Measurements from ENCODE around the gene TVP23A. TPM values are rescaled to one million over a fixed set of nuclear protein-coding genes. Genes with fewer than 3 reads are reported as not detected.

Gene TVP23A
- total and polyA plus RNA-seq, 2 experiments from 2014 or later: 2.0 to 2.1 TPM

- H3K4me1 ChIP-seq (ENCODE audit: low read depth): no peaks in the 10 kb centered on the region
- H3K36me3 ChIP-seq: no peaks in the 10 kb centered on the region
- no peak overlapping the region for H3K4me3 ChIP-seq
- TF ChIP-seq, protein P1, sequence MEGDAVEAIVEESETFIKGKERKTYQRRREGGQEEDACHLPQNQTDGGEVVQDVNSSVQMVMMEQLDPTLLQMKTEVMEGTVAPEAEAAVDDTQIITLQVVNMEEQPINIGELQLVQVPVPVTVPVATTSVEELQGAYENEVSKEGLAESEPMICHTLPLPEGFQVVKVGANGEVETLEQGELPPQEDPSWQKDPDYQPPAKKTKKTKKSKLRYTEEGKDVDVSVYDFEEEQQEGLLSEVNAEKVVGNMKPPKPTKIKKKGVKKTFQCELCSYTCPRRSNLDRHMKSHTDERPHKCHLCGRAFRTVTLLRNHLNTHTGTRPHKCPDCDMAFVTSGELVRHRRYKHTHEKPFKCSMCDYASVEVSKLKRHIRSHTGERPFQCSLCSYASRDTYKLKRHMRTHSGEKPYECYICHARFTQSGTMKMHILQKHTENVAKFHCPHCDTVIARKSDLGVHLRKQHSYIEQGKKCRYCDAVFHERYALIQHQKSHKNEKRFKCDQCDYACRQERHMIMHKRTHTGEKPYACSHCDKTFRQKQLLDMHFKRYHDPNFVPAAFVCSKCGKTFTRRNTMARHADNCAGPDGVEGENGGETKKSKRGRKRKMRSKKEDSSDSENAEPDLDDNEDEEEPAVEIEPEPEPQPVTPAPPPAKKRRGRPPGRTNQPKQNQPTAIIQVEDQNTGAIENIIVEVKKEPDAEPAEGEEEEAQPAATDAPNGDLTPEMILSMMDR (IDR thresholded peaks at IDR 0.05; ENCODE audit: low read depth, low read length): no peak
- H3K9me3 ChIP-seq (ENCODE audit: low read depth): no peaks in the 10 kb centered on the region
- DNase-seq (ENCODE audit: low read depth in 1 of 2, low spot score in 1 of 2): peak in 1 of 2 donors; percentile 97
- H3K27me3 ChIP-seq: no peaks in the 10 kb centered on the region
- no peak overlapping the region for H3K27ac ChIP-seq
These were observed 10.3 kb upstream of the TVP23A start for GRCh38 chr16:10828851-10829366.

- no peaks in the 10 kb centered on the region for H3K4me1 ChIP-seq (ENCODE audit: low read depth)
- H3K36me3 ChIP-seq: no peaks in the 10 kb centered on the region
- no peaks in the 10 kb centered on the region for H3K9me3 ChIP-seq (ENCODE audit: low read depth)
- peak in 1 of 2 donors; percentile 95 for DNase-seq (ENCODE audit: low read depth in 1 of 2, low spot score in 1 of 2)
- H3K4me3 ChIP-seq: no peak overlapping the region
- H3K27ac ChIP-seq: no peak overlapping the region
- TF ChIP-seq, protein P1 (IDR thresholded peaks at IDR 0.05; ENCODE audit: low read depth, low read length): no peak
- H3K27me3 ChIP-seq: no peaks in the 10 kb centered on the region
These were observed 9.2 kb upstream of the TVP23A start for GRCh38 chr16:10827691-10828341.

DNA sequence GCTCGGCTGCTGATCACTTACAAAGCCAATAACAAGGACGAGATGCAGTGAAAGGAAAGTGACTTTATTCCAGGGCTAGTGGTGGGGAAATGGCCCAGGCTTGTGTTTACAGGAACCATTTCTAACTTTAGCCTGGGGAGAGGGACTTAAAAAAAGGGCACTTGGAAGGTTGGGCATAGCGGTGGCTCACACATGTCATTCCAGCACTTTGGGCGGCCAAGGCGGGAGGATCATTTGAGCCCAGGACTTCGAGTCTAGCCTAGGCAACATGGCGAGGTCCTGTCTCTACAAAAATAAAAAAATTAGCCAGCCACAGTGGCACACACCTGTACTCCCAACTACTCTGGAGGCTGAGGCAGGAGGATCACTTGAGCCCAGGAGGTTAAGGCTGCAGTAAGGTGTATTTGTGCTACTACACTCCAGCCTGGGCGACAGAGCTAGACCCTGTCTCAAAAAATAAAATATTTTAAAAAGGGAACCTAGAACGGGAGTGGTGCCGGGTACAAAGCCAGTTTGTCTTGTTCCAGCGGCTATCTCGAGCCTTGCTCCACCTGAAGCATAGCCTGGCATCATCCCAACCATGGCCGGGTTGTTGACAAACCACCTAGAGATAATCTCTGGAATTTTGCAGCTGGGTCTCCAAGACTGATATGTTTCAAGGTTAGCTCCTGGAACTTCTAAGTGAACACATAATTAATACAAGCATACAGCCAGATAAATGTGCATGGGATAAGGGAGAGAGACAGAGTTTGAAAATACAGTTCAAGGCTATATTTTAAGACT lies 5.7 kb upstream of the TVP23A start:
- H3K9me3 ChIP-seq (ENCODE audit: low read depth): no peaks in the 10 kb centered on the region
- no peak overlapping the region for H3K4me3 ChIP-seq
- TF ChIP-seq, protein P1 (IDR thresholded peaks at IDR 0.05; ENCODE audit: low read depth, low read length): no peak
- no peak overlapping the region for H3K27ac ChIP-seq
- no peaks in the 10 kb centered on the region for H3K4me1 ChIP-seq (ENCODE audit: low read depth)
- H3K36me3 ChIP-seq: no peaks in the 10 kb centered on the region
- no peaks in the 10 kb centered on the region for H3K27me3 ChIP-seq
- DNase-seq (ENCODE audit: low read depth in 1 of 2, low spot score in 1 of 2): no peak

- Histone ChIP-seq H3K36me3 (no peaks in the 10 kb centered on the region), H3K27me3 (peaks cover 8% of the 10 kb centered on the region), H3K27ac (no peak overlapping the region), H3K9me3 (ENCODE audit: low read depth) (no peaks in the 10 kb centered on the region), H3K4me3 (no peak overlapping the region), H3K4me1 (ENCODE audit: low read depth) (no peaks in the 10 kb centered on the region)
- no peak for DNase-seq (ENCODE audit: low read depth in 1 of 2, low spot score in 1 of 2)
- TF ChIP-seq, protein P1 (IDR thresholded peaks at IDR 0.05; ENCODE audit: low read depth, low read length): no peak
These were observed 4.1 kb upstream of the TVP23A start for GRCh38 chr16:10822702-10823101.

DNA sequence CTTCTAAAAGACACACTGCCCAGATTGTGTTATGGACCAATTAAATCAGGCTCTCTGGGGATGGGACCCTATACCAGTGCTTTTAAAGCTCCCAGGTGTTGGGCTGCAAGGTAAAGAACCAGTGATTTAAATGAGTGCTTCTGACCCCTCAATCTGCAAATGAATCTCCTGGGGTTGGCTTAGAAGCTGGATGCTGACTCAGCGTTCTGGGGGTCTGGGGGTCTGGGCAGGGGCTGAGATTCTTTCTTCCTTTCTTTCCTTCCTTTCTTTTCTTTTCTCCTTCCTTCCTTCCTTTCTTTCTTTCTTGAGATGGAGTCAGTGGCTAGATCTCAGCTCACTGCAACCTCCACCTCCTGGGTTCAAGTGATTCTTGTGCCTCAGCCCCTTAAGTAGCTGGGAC lies 2.0 kb upstream of the TVP23A start:
- no peak for DNase-seq (ENCODE audit: low read depth in 1 of 2, low spot score in 1 of 2)
- Histone ChIP-seq H3K27me3 (peaks cover 11% of the 10 kb centered on the region), H3K36me3 (no peaks in the 10 kb centered on the region), H3K4me1 (ENCODE audit: low read depth) (no peaks in the 10 kb centered on the region), H3K27ac (no peak overlapping the region), H3K9me3 (ENCODE audit: low read depth) (no peaks in the 10 kb centered on the region), H3K4me3 (no peak overlapping the region)
- TF ChIP-seq, protein P1 (IDR thresholded peaks at IDR 0.05; ENCODE audit: low read depth, low read length): no peak

Data from cardiac muscle cell (in vitro differentiated cells and primary cell).